Glomerular visceral epithelial cell (primary cell): ENCODE data around the gene JUNB.

Source experiments
- DNase-seq: peaks from one replicate; pipeline ENCODE4 v3.0.0-alpha.2; 2016; ENCODE audit errors: extremely low spot score

Gene JUNB

GRCh38 chr19:12842511-12842910 lies 51.2 kb downstream of the JUNB start:
- no peak for DNase-seq
